Neural cell (in vitro differentiated cells): ENCODE data around the gene ARHGEF26.

Experiments used
- EP300 ChIP-seq: fragments of 450-650 bp; conservative IDR thresholded peaks from 2 replicates; pipeline ENCODE4 v1.6.1; 2014; ENCODE audit warnings: antibody characterized with exemption, mild to moderate bottlenecking, moderate library complexity; ENCODE audit not compliant: poor library complexity, severe bottlenecking
- EZH2 ChIP-seq: fragments of 200-600, 300-800 bp; shearing (Covaris generic), sonication (generic); IDR thresholded peaks from 2 replicates; pipeline ENCODE4 v1.6.1; 2014; ENCODE audit warnings: antibody characterized with exemption, low read length, borderline replicate concordance, mild to moderate bottlenecking; ENCODE audit not compliant: insufficient read depth, poor library complexity, severe bottlenecking
- MXI1 ChIP-seq: fragments of 450-650 bp; conservative IDR thresholded peaks from 2 replicates; pipeline ENCODE4 v1.6.1; 2014; ENCODE audit warnings: antibody characterized with exemption, mild to moderate bottlenecking; ENCODE audit not compliant: poor library complexity, severe bottlenecking
- POLR2AphosphoS5 ChIP-seq: IDR thresholded peaks from 2 replicates; pipeline ENCODE4 v1.6.1; 2012
- TAF1 ChIP-seq: IDR thresholded peaks from 2 replicates; pipeline ENCODE4 v1.6.1; 2012; ENCODE audit warnings: low read depth
- TF ChIP-seq, protein P1 (sequence below): fragments of 450-650 bp; IDR thresholded peaks from 2 replicates; pipeline ENCODE4 v1.5.1; 2014; ENCODE audit warnings: antibody characterized with exemption, mild to moderate bottlenecking, moderate library complexity; ENCODE audit not compliant: poor library complexity, severe bottlenecking
- TF ChIP-seq, protein P2 (sequence below): IDR thresholded peaks from 2 replicates; pipeline ENCODE4 v1.6.1; 2012; ENCODE audit warnings: borderline replicate concordance

DNA sequence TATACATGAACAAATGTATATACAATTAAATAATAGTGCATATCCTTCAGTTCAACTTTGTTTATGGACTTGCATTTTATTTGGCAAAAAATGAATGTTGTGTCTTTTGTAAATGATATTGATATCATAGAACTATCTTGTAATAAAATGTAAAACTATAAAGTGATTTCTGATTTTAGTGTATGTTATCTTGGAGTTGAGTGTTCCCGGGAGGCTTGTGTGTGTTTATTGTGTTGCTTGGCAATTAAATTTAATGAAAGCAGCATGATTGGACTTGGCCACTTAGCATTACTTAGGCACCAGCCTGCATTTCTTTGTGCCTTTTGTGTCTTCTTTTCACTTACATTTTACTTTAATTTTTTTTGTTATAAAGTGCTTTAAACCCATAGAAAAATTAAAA, 10.6 kb downstream of the ARHGEF26 start:
- TF ChIP-seq TAF1 (no peak), MXI1 (no peak), POLR2AphosphoS5 (no peak), EZH2 (no peak), EP300 (no peak)
- TF ChIP-seq, protein P1, sequence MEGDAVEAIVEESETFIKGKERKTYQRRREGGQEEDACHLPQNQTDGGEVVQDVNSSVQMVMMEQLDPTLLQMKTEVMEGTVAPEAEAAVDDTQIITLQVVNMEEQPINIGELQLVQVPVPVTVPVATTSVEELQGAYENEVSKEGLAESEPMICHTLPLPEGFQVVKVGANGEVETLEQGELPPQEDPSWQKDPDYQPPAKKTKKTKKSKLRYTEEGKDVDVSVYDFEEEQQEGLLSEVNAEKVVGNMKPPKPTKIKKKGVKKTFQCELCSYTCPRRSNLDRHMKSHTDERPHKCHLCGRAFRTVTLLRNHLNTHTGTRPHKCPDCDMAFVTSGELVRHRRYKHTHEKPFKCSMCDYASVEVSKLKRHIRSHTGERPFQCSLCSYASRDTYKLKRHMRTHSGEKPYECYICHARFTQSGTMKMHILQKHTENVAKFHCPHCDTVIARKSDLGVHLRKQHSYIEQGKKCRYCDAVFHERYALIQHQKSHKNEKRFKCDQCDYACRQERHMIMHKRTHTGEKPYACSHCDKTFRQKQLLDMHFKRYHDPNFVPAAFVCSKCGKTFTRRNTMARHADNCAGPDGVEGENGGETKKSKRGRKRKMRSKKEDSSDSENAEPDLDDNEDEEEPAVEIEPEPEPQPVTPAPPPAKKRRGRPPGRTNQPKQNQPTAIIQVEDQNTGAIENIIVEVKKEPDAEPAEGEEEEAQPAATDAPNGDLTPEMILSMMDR = no peak
- TF ChIP-seq, protein P2, sequence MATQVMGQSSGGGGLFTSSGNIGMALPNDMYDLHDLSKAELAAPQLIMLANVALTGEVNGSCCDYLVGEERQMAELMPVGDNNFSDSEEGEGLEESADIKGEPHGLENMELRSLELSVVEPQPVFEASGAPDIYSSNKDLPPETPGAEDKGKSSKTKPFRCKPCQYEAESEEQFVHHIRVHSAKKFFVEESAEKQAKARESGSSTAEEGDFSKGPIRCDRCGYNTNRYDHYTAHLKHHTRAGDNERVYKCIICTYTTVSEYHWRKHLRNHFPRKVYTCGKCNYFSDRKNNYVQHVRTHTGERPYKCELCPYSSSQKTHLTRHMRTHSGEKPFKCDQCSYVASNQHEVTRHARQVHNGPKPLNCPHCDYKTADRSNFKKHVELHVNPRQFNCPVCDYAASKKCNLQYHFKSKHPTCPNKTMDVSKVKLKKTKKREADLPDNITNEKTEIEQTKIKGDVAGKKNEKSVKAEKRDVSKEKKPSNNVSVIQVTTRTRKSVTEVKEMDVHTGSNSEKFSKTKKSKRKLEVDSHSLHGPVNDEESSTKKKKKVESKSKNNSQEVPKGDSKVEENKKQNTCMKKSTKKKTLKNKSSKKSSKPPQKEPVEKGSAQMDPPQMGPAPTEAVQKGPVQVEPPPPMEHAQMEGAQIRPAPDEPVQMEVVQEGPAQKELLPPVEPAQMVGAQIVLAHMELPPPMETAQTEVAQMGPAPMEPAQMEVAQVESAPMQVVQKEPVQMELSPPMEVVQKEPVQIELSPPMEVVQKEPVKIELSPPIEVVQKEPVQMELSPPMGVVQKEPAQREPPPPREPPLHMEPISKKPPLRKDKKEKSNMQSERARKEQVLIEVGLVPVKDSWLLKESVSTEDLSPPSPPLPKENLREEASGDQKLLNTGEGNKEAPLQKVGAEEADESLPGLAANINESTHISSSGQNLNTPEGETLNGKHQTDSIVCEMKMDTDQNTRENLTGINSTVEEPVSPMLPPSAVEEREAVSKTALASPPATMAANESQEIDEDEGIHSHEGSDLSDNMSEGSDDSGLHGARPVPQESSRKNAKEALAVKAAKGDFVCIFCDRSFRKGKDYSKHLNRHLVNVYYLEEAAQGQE = no peak
